Mesothelial cell of epicardium (in vitro differentiated cells): ENCODE data around the gene ZNF710. TPM values are rescaled to one million over a fixed set of nuclear protein-coding genes. Genes with fewer than 3 reads are reported as not detected.
"Not testable (repeated sequence)": the region's sequence is repeated elsewhere in the genome, so short reads cannot be mapped to it uniquely, and the experiment has no call there.

ENCODE experiments used
- DNase-seq, 2 experiments: peaks; one replicate each; pipeline ENCODE4 v3.0.0; 2021; ENCODE audit warnings: low spot score in 2 of 2; ENCODE audit not compliant: unreplicated experiment in 2 of 2
- H3K27ac Mint-ChIP-seq: 2 replicates; pipeline ENCODE4 v1.8.0; 2021; ENCODE audit warnings: mixed read lengths
- H3K27me3 Mint-ChIP-seq: 2 replicates; pipeline ENCODE4 v1.8.0; 2021; ENCODE audit warnings: low read depth, mixed read lengths
- H3K36me3 Mint-ChIP-seq: 2 replicates; pipeline ENCODE4 v1.8.0; 2021; ENCODE audit warnings: mixed read lengths
- H3K4me1 Mint-ChIP-seq: 2 replicates; pipeline ENCODE4 v1.8.0; 2021; ENCODE audit warnings: mixed read lengths
- H3K4me3 Mint-ChIP-seq: 2 replicates; pipeline ENCODE4 v1.8.0; 2021; ENCODE audit warnings: mild to moderate bottlenecking, moderate library complexity, mixed read lengths
- H3K9me3 Mint-ChIP-seq: 2 replicates; pipeline ENCODE4 v1.8.0; 2021; ENCODE audit warnings: mixed read lengths
- CTCF ChIP-seq: fragments of 200-600 bp; sonication (generic); IDR thresholded peaks from one replicate; pipeline ENCODE4 v1.5.0; 2021; ENCODE audit warnings: antibody characterized with exemption; ENCODE audit not compliant: unreplicated experiment
- total RNA-seq: library from RNA; stranded (reverse); gene quantifications from 3 replicates; pipeline ENCODE4 v1.2.1, GENCODE V29; 2021

Gene ZNF710
- 30.3 to 31.7 TPM (median 30.4 TPM) in 3 replicates for total RNA-seq

GRCh38 chr15:90001062-90001682 lies at the start of gene ZNF710:
ZNF710 (plus strand) TSS chr15:90001324; CDS start chr15:90067138, 65,814 bp downstream.
- Mint-ChIP-seq H3K9me3 (no peaks in the 10 kb centered on the region), H3K4me1 (peaks cover 33% of the 10 kb centered on the region), H3K27me3 (no peaks in the 10 kb centered on the region), H3K36me3 (no peaks in the 10 kb centered on the region), H3K27ac (peak within 1 kb of the TSS; percentile 98), H3K4me3 (peak within 1 kb of the TSS; percentile 91)
- no peak for TF ChIP-seq CTCF
- DNase-seq = peak; percentile 45 to 66

DNA sequence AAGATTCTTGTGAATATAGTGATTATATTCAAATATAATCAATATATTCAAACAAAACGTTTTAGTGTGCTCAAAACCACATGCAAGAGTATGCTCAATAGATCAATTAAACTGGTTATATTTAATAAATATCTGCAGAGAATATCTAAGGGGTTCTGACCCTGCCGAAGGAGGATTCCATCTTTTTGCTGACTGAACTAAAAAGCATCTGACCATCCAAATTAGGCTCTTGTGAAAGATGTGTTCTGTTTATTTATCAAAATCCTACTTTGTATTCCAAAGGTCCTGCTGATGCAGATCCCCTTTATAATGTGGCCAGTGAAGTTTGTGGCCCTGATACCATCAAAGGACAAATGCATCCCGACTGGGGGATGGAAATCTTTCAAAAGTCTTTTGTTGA lies 46.6 kb upstream of the ZNF710 start:
- H3K27me3 Mint-ChIP-seq = no peaks in the 10 kb centered on the region
- no peak overlapping the region for H3K4me3 Mint-ChIP-seq
- DNase-seq = no peak
- peaks cover 10% of the 10 kb centered on the region for H3K9me3 Mint-ChIP-seq
- H3K4me1 Mint-ChIP-seq = peaks cover 7% of the 10 kb centered on the region
- no peak for TF ChIP-seq CTCF
- H3K27ac Mint-ChIP-seq = no peak overlapping the region
- peaks cover 2% of the 10 kb centered on the region for H3K36me3 Mint-ChIP-seq

DNA sequence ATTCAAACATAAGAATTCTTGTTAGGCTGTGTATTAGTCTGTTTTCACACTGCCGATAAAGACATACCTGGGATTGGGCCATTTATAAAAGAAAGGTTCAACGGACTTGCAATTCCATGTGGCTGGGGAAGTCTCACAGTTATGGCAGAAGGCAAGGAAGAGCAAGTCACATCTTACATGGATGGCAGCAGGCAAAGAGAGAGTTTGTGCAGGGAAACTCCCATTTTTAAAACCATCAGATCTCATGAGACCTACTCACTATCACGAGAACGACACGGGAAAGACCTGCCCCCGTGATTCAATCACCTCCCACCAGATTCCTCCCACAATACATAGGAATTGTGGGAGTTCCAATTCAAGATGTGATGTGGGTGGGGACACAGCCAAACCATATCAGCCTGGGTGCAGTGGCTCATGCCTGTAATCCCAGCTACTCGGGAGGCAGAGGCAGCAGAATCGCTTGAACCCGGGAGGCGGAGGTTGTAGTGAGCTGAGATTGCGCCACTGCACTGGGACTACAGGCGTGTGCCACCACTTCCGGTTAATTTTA lies 45.6 kb upstream of the ZNF710 start:
- not testable (repeated sequence) for H3K4me1 Mint-ChIP-seq, H3K27ac Mint-ChIP-seq, H3K9me3 Mint-ChIP-seq, H3K36me3 Mint-ChIP-seq, DNase-seq, H3K27me3 Mint-ChIP-seq, H3K4me3 Mint-ChIP-seq

DNA sequence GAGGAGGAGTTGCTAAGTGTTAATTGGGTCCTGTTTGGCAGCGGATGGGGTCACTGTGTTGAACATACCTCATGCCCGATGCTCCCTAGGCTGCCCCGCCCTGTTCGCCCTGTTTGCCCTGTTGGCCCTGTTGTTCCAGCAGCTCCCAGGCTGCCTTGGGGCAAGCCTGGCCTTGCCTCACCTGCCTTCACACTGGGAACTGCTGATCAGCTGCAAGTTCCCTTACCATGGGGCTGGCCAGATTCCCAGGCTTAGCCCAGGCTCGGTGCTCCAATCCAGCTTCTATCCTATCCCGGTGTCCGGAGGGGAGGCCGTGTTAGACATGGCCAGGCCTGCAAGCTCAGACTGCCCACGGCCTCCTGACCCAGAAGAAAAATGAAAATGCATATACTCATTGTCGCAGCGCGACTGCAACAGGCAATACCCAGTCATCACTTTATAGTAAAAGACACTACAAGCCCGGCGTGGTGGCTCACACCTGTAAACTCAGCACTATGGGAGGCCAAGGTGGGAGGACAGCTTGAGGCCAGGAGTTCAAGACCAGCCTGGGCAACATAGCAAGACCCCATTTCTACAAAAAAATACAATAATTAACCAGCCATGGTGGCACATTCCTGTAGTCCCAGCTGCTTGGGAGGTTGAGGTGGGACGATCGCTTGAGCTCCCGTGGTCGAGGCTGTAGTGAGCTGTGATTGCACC lies 42.9 kb upstream of the ZNF710 start:
- Mint-ChIP-seq H3K9me3 (peaks cover 10% of the 10 kb centered on the region), H3K36me3 (peaks cover 2% of the 10 kb centered on the region), H3K4me3 (no peak overlapping the region), H3K4me1 (peaks cover 7% of the 10 kb centered on the region), H3K27ac (no peak overlapping the region), H3K27me3 (no peaks in the 10 kb centered on the region)
- no peak for DNase-seq
- no peak for TF ChIP-seq CTCF

DNA sequence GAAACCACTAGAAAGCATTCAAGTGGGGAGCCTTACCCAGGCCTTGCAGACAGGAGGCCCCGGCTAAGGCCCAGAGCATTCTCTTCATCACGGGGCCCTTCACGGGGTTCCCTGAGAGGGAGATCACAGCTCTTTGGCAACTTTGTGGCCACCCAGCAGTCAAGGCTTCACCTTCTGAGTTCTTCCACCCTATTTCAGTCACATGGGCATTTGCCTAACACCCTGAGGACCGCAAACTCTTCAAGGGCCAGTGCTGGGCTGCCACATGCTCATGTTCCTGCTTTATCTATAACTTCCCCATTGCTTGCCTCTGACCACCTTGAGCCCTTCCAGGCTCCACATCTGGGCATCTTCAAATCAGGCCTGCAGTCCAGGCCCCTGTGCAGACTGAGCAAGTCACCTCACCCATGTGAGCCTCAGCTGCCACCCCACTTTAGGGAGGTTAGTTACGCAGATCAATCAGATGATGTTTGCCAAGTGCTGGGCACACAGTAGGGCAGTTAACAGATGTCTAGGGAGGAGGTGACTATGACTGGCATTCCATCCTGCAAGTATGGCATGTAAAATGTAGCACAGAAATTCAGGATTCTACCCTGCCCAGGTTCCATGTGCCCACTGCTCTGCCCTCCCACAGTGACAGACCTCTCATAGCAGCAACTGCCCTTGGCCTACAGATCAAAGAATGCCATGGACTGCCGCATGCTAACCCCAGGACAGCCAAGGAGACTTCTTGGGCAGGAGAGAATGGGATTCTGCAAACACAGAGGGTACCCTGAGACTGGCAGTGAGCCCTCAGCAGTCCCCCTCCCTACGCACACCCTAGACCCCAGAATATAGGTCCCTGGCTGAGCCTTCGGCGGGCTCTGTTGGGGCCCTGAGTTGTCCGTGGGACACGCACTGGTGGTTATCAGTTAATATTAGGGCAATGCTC lies 37.6 kb upstream of the ZNF710 start:
- DNase-seq = no peak
- H3K27me3 Mint-ChIP-seq = no peaks in the 10 kb centered on the region
- no peak overlapping the region for H3K27ac Mint-ChIP-seq
- no peaks in the 10 kb centered on the region for H3K9me3 Mint-ChIP-seq
- H3K36me3 Mint-ChIP-seq = no peaks in the 10 kb centered on the region
- TF ChIP-seq CTCF = no peak
- no peaks in the 10 kb centered on the region for H3K4me1 Mint-ChIP-seq
- H3K4me3 Mint-ChIP-seq = no peak overlapping the region
